ENCODE measurements around the gene ADAMTS19.

ADAMTS19 gene

DNA sequence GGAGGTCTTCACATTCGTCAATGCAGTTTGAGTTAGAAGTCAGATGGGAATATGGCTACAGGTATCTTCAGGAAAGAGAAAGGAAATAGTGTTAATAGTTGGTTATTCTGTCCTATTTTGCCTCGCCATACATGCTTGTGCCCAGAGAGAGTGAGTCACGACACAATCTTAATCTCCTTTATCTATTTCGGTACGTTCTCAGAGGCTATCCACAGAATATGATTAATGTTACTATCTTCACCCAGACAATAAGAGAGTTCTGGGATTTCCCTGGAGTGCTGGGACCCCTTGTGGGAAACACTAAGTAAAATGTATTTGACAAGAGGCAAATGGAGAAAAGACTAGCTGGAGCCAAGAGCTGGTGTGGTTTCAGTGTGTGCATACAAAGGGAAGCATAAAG is 313.3 kb downstream of the ADAMTS19 start:
- no peak for DNase-seq

DNA sequence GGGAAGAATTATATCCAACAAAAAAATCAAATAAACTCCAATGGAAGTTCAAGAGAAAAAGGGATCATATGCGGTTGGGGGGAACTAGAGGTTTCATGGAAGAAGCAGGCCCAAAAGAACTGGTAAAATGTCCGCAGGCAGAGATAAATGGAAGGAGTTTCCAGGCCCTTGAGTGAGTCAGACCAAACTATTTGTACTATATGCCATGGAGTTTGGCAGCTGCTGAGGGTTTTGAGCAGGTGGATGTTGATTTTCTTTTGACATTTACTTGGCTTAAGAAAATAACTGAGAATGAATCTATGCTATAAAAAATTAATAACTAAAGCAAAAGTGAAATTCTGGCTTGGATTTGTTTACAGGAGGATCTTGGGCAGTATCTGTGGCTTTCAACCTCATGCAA is 321.5 kb downstream of the ADAMTS19 start:
- no peak for DNase-seq

Measured in GDM1 (cell line).